ENCODE measurements around the gene SLC25A25. TPM values are rescaled to one million over a fixed set of nuclear protein-coding genes. Genes with fewer than 3 reads are reported as not detected.

Gene SLC25A25
- total RNA-seq, 4 donors from 2014 or later: 23.4 to 29.7 (median 27.2) TPM

DNA sequence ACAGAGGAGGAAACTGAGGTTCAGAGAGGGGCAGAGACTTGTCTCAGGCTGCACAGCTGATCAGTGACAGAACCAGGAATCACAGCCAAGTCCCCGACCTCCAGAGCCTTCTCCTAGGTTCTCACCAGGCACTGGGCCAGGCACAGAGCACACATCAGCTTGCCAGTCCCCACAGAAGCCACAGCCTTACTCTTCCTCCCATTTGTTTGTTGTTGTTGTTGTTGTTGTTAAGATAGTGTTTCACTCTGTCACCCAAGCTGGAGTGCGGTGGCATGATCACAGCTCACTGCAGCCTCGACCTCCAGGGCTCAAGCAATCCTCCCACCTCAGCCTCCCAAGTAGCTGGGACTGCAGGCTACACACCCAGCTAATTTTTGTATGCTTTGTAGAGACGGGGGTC, 42.3 kb upstream of the SLC25A25 start:
- H3K27me3 ChIP-seq: no peaks in the 10 kb centered on the region
- DNase-seq (ENCODE audit: low spot score in 2 of 2): no peak
- peak overlapping the region in 1 of 4 donors; percentile 68 for H3K27ac ChIP-seq
- no peak overlapping the region for H3K4me3 ChIP-seq
- H3K4me1 ChIP-seq: peaks cover 0 to 6% (median 2%) of the 10 kb centered on the region in 4 donors
- 63 to 87% methylated on average over 4 of the region's 4 CpGs for WGBS, 2 donors
- no peak for TF ChIP-seq POLR2A (IDR thresholded peaks at IDR 0.05)
- TF ChIP-seq, protein P1, sequence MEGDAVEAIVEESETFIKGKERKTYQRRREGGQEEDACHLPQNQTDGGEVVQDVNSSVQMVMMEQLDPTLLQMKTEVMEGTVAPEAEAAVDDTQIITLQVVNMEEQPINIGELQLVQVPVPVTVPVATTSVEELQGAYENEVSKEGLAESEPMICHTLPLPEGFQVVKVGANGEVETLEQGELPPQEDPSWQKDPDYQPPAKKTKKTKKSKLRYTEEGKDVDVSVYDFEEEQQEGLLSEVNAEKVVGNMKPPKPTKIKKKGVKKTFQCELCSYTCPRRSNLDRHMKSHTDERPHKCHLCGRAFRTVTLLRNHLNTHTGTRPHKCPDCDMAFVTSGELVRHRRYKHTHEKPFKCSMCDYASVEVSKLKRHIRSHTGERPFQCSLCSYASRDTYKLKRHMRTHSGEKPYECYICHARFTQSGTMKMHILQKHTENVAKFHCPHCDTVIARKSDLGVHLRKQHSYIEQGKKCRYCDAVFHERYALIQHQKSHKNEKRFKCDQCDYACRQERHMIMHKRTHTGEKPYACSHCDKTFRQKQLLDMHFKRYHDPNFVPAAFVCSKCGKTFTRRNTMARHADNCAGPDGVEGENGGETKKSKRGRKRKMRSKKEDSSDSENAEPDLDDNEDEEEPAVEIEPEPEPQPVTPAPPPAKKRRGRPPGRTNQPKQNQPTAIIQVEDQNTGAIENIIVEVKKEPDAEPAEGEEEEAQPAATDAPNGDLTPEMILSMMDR (IDR thresholded peaks at IDR 0.05): no peak
- TF ChIP-seq EP300 (IDR thresholded peaks at IDR 0.05): no peak
- H3K9me3 ChIP-seq: no peaks in the 10 kb centered on the region
- no peaks in the 10 kb centered on the region for H3K36me3 ChIP-seq

DNA sequence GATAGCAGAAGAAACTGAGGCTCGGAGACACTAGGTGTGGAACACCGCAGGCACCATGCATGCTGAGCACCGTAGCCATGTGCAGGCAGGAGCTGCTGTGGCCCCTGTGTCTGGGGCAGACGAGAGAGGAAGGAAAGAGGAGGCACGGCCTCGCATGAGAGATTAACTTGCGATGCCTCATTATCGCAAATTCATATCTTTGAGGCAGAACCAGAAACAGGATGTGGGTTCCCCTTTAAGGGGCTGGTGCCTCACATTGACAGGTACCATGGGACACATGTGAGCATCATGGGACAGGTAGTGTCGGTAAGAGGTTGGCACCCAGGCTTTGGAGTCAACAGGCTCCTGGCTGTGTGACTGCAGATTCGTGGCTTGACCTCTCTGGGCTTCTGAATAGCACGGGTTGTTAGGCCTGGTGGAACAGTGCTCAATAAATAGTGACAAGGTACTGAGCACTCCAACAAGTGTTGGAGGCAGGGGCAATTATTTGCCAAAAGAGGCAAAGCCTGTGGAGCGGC, 41.7 kb upstream of the SLC25A25 start:
- Histone ChIP-seq H3K9me3 (no peaks in the 10 kb centered on the region), H3K4me1 (peaks cover 0 to 7% (median 2%) of the 10 kb centered on the region in 4 donors), H3K27me3 (no peaks in the 10 kb centered on the region), H3K36me3 (no peaks in the 10 kb centered on the region), H3K4me3 (no peak overlapping the region), H3K27ac (peak overlapping the region in 1 of 4 donors; percentile 68)
- 83 to 89% methylated on average over 11 to 12 of the region's 12 CpGs for WGBS, 2 donors
- TF ChIP-seq, protein P1 (IDR thresholded peaks at IDR 0.05): no peak
- TF ChIP-seq EP300 (IDR thresholded peaks at IDR 0.05) (no peak), POLR2A (IDR thresholded peaks at IDR 0.05) (no peak)
- DNase-seq (ENCODE audit: low spot score in 2 of 2): peak in 1 of 2 donors; percentile 8

DNA sequence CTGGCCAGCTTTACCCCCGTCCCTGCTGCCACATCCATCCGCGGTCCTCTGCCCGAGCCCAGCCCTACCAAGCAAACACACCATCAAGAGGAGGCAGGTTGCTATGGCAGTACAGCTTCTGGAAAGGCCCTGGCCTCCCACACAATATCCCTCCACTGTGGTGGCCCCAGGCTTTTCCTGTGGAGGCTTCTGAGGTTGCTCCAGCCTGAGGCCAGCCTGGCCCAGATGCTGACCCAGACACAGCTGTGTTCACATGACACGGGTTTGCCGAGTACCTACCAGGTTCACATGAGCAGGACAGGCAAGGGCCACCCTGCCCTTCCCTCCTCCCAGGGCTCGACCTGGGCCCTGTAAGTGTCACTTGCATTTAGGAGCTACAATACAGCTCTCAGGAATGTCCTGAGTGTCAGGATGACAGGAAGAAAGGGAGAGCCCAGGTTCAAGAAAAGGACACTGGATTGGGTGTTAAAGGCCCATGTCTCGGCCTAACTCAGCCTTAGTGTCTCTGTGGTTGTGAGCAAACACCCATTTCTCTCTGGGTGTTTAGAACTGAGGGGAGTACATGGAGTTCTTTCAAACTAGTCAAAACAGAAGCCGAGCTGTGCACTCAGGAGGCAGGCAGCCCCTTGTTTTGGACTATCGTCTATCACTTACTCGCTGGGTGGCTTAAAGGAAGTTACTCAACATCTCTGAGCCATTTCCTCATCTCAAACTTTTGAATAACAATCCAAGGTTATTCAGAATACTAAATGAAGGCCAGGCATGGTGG, 41.1 kb upstream of the SLC25A25 start:
- no peak for DNase-seq (ENCODE audit: low spot score in 2 of 2)
- H3K36me3 ChIP-seq: no peaks in the 10 kb centered on the region
- H3K4me1 ChIP-seq: peaks cover 0 to 12% (median 2%) of the 10 kb centered on the region in 4 donors
- no peak overlapping the region for H3K4me3 ChIP-seq
- peak overlapping the region in 1 of 4 donors; percentile 68 for H3K27ac ChIP-seq
- no peaks in the 10 kb centered on the region for H3K27me3 ChIP-seq
- 68 to 81% methylated on average over 9 to 10 of the region's 11 CpGs for WGBS, 2 donors
- no peaks in the 10 kb centered on the region for H3K9me3 ChIP-seq
- TF ChIP-seq EP300 (IDR thresholded peaks at IDR 0.05) (no peak), POLR2A (IDR thresholded peaks at IDR 0.05) (no peak)
- TF ChIP-seq, protein P1 (IDR thresholded peaks at IDR 0.05): no peak

DNA sequence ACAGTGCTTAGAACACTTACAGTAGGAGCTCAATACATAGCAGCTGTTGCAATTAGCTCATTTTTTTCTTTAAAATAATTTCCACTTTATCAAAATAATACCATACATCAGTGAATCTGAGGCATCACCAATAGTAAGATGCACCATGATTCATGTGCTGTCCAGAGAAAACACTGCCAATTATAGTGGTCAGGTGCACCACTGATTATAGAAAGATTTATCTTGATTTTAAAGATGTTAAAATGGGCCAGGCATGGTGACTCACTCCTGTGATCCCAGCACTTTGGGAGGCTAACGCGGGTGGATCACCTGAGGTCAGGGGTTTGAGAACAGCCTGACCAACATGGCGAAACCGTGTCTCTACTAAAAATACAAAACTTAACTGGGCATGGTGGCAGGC, 40.3 kb upstream of the SLC25A25 start:
- DNase-seq (ENCODE audit: low spot score in 2 of 2): no peak
- H3K36me3 ChIP-seq: no peaks in the 10 kb centered on the region
- no peaks in the 10 kb centered on the region for H3K9me3 ChIP-seq
- TF ChIP-seq POLR2A (IDR thresholded peaks at IDR 0.05) (no peak), EP300 (IDR thresholded peaks at IDR 0.05) (no peak)
- TF ChIP-seq, protein P1 (IDR thresholded peaks at IDR 0.05): no peak
- no peaks in the 10 kb centered on the region for H3K27me3 ChIP-seq
- H3K4me1 ChIP-seq: peaks cover 0 to 12% (median 2%) of the 10 kb centered on the region in 4 donors
- WGBS, 2 donors: 81 to 93% methylated on average over 4 of the region's 4 CpGs
- H3K4me3 ChIP-seq: no peak overlapping the region
- H3K27ac ChIP-seq: peak overlapping the region in 1 of 4 donors; percentile 34

DNA sequence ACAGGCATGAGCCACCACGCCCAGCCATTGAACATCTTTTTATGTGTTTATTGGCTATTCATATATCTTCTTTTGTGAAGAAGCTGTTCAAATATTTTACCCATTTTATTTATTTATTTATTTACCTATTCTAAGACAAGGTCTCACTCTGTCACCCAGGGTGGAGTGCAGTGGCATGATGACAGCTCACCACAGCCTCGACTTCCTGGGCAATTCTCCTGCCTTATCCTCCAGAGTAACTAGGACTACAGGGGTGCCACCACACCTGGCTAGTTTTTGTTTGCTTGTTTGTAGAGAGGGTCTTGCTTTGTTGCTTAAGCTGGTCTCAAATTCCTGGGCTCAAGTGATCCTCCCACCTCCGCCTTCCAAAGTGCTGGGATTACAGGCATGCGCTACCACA, 34.4 kb upstream of the SLC25A25 start:
- peak overlapping the region in 1 of 4 donors; percentile 11 for H3K27ac ChIP-seq
- TF ChIP-seq POLR2A (IDR thresholded peaks at IDR 0.05) (no peak), EP300 (IDR thresholded peaks at IDR 0.05) (no peak)
- TF ChIP-seq, protein P1 (IDR thresholded peaks at IDR 0.05): no peak
- no peak for DNase-seq (ENCODE audit: low spot score in 2 of 2)
- 89 to 92% methylated on average over 4 of the region's 4 CpGs for WGBS, 2 donors
- no peak overlapping the region for H3K4me3 ChIP-seq
- H3K27me3 ChIP-seq: no peaks in the 10 kb centered on the region
- peaks cover 0 to 10% (median 7%) of the 10 kb centered on the region in 4 donors for H3K4me1 ChIP-seq
- no peaks in the 10 kb centered on the region for H3K9me3 ChIP-seq
- no peaks in the 10 kb centered on the region for H3K36me3 ChIP-seq
